Keratinocyte (primary cell): ENCODE data around the gene AGPAT3. TPM values are rescaled to one million over a fixed set of nuclear protein-coding genes. Genes with fewer than 3 reads are reported as not detected.

Source experiments
- DNase-seq: peaks from one replicate; pipeline ENCODE4 v3.0.0-alpha.2; 2011; ENCODE audit warnings: low read depth, missing footprints, low spot score
- FAIRE-seq: peaks from 2 replicates; lab custom pipeline; 2011; peaks lifted over from hg19 to GRCh38; lab: Jason Lieb, UNC
- H2AFZ ChIP-seq: 2 replicates; pipeline ENCODE4 v1.6.0; 2012; ENCODE audit warnings: low read length, control low read depth, inconsistent platforms; ENCODE audit not compliant: control insufficient read depth
- H3K27ac ChIP-seq: 2 replicates; pipeline ENCODE4 v1.5.1; 2011; ENCODE audit warnings: low read length; ENCODE audit not compliant: control insufficient read depth, insufficient read depth
- H3K27me3 ChIP-seq: 3 replicates; pipeline ENCODE4 v1.6.0; 2011; ENCODE audit warnings: low read length; ENCODE audit not compliant: control insufficient read depth, insufficient read depth; ENCODE audit errors: extremely low read depth
- H3K36me3 ChIP-seq, 2 experiments: 2 replicates in 1 of 2; 3 replicates in 1 of 2; pipeline ENCODE4 v1.5.1; 2011; ENCODE audit warnings: low read length in 2 of 2, mild to moderate bottlenecking in 1 of 2; ENCODE audit not compliant: control insufficient read depth in 2 of 2, insufficient read depth in 2 of 2; ENCODE audit errors: extremely low read depth in 1 of 2
- H3K4me1 ChIP-seq: 3 replicates; pipeline ENCODE4 v1.5.1; 2011; ENCODE audit warnings: low read length; ENCODE audit not compliant: control insufficient read depth, insufficient read depth; ENCODE audit errors: extremely low read depth
- H3K4me2 ChIP-seq: 3 replicates; pipeline ENCODE4 v1.6.0; 2011; ENCODE audit warnings: low read depth, low read length; ENCODE audit not compliant: control insufficient read depth, insufficient read depth; ENCODE audit errors: extremely low read depth
- H3K4me3 ChIP-seq, 3 experiments: fragments of 200-600 bp in 1 of 3; sonication (generic) in 1 of 3; 2 replicates in 2 of 3; 3 replicates in 1 of 3; pipeline ENCODE4 v1.5.1; 2011 to 2016; ENCODE audit warnings: low read length in 3 of 3, mild to moderate bottlenecking in 3 of 3, control low read depth in 2 of 3, inconsistent platforms in 1 of 3, low read depth in 1 of 3, mixed read lengths in 1 of 3, mixed run types in 1 of 3, moderate library complexity in 1 of 3; ENCODE audit not compliant: control insufficient read depth in 2 of 3, insufficient read depth in 2 of 3; ENCODE audit errors: extremely low read depth in 1 of 3
- H3K79me2 ChIP-seq: 2 replicates; pipeline ENCODE4 v1.6.0; 2012; ENCODE audit warnings: low read length; ENCODE audit not compliant: control insufficient read depth, insufficient read depth
- H3K9ac ChIP-seq: 3 replicates; pipeline ENCODE4 v1.6.0; 2011; ENCODE audit warnings: low read length; ENCODE audit not compliant: control insufficient read depth, insufficient read depth; ENCODE audit errors: extremely low read depth
- H3K9me1 ChIP-seq: 3 replicates; pipeline ENCODE4 v1.6.0; 2011; ENCODE audit warnings: low read length; ENCODE audit not compliant: control insufficient read depth, insufficient read depth; ENCODE audit errors: extremely low read depth
- H3K9me3 ChIP-seq: 2 replicates; pipeline ENCODE4 v1.5.1; 2012; ENCODE audit warnings: low read depth, low read length; ENCODE audit not compliant: control insufficient read depth
- H4K20me1 ChIP-seq: 3 replicates; pipeline ENCODE4 v1.6.0; 2011; ENCODE audit warnings: low read length; ENCODE audit not compliant: control insufficient read depth, insufficient read depth; ENCODE audit errors: extremely low read depth
- CTCF ChIP-seq, 3 experiments: IDR thresholded peaks in 1 of 3; conservative IDR thresholded peaks in 1 of 3; optimal IDR thresholded peaks in 1 of 3; 2 replicates in 2 of 3; 3 replicates in 1 of 3; pipeline versions ENCODE3 to v1.5.1; 2011; ENCODE audit warnings: low read length in 3 of 3, mild to moderate bottlenecking in 3 of 3, moderate library complexity in 2 of 3, control low read depth in 1 of 3, inconsistent platforms in 1 of 3; ENCODE audit not compliant: insufficient read depth in 2 of 3; ENCODE audit errors: extremely low read depth in 1 of 3
- EZH2 ChIP-seq: IDR thresholded peaks from one replicate; pipeline ENCODE4 v1.6.1; 2012; ENCODE audit warnings: inconsistent platforms, mild to moderate bottlenecking, low read length, moderate library complexity
- dilution Hi-C: fragments of 300-500 bp; cut with MboI; formaldehyde crosslinking; loops from one replicate; pipeline ENCODE4 v1.7.0; 2020; ENCODE audit warnings: low sequenced_read_pairs; ENCODE audit not compliant: extremely low pct_ligation_motif_present
- polyA plus RNA-seq, 5 experiments: library from polyadenylated mRNA; depleted of rRNA in 3 of 5; stranded (reverse) in 3 of 5; stranded (forward) in 1 of 5; unstranded in 1 of 5; fragments of >200 nt; gene quantifications; 1 replicate in 1 of 5; 2 replicates in 3 of 5; 3 replicates in 1 of 5; pipeline versions ENCODE4 v1.2.1 to v1.2.3, GENCODE V29; 2011 to 2012; ENCODE audit warnings: missing spikeins in 2 of 5, low read depth in 1 of 5, low replicate concordance in 1 of 5

The AGPAT3 gene
- polyA plus RNA-seq, 1 donor (not counting 4 experiments of a cell fraction or from before 2014, with no cell fraction given), result 21.7 TPM

- Histone ChIP-seq H3K9me3 (no peaks in the 10 kb centered on the region), H3K9me1 (peaks cover 2% of the 10 kb centered on the region), H3K4me3 (no peak overlapping the region), H3K4me1 (peaks cover 14% of the 10 kb centered on the region), H3K27ac (no peak overlapping the region), H3K4me2 (no peak overlapping the region), H3K36me3 (no peaks in the 10 kb centered on the region), H3K27me3 (no peaks in the 10 kb centered on the region), H3K9ac (no peak overlapping the region), H3K79me2 (peaks cover 25% of the 10 kb centered on the region), H4K20me1 (peaks cover 9% of the 10 kb centered on the region), H2AFZ (no peak overlapping the region)
- dilution Hi-C loops, result no loop called here
- no peak for DNase-seq
- TF ChIP-seq CTCF (optimal IDR thresholded peaks at IDR 0.05 in 1 of 3, IDR thresholded peaks at IDR 0.05 in 1 of 3, conservative IDR thresholded peaks at IDR 0.05 in 1 of 3; ENCODE audit: extremely low read depth in 1 of 3, insufficient read depth in 2 of 3, low read length in 3 of 3) (no peak), EZH2 (no peak)
- FAIRE-seq, result no peak
Observed at GRCh38 chr21:43918385-43918947, 53.4 kb downstream of the AGPAT3 start.

DNA sequence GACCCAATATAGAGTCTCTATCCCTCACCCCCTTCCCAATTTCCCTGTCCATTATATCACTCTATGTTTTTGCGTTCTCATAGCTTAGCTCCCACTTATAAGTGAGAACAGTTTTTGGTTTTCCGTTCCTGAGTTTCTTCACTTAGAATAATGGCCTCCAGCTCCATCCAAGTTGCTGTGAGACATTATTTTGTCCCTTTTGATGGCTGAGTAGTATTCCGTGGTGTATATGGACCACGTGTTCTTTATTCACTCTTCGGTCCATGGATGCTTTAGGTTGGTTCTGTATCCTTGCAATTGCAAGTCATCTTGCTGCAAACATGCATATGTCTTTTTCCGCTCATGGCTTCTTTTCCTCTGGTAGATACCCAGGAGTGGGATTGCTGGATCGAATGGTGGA, 54.3 kb downstream of the AGPAT3 start:
- Histone ChIP-seq H3K4me2 (no peak overlapping the region), H3K9ac (no peak overlapping the region), H3K79me2 (peaks cover 25% of the 10 kb centered on the region), H3K9me3 (no peaks in the 10 kb centered on the region), H4K20me1 (peaks cover 9% of the 10 kb centered on the region), H3K27ac (no peak overlapping the region), H2AFZ (no peak overlapping the region), H3K27me3 (no peaks in the 10 kb centered on the region), H3K36me3 (no peaks in the 10 kb centered on the region), H3K9me1 (peaks cover 3% of the 10 kb centered on the region), H3K4me1 (peaks cover 17% of the 10 kb centered on the region), H3K4me3 (no peak overlapping the region)
- TF ChIP-seq EZH2 (no peak), CTCF (optimal IDR thresholded peaks at IDR 0.05 in 1 of 3, IDR thresholded peaks at IDR 0.05 in 1 of 3, conservative IDR thresholded peaks at IDR 0.05 in 1 of 3; ENCODE audit: extremely low read depth in 1 of 3, insufficient read depth in 2 of 3, low read length in 3 of 3) (no peak)
- no peak for DNase-seq
- no peak for FAIRE-seq
- dilution Hi-C loops, result no loop called here
